H1 (cell line): Measurements from ENCODE around the gene TMEM220. TPM values are rescaled to one million over a fixed set of nuclear protein-coding genes. Genes with fewer than 3 reads are reported as not detected.

Experiments
- ASH2L ChIP-seq: fragments of 200-600, 300-600 bp; sonication (generic); IDR thresholded peaks from one replicate; pipeline ENCODE4 v1.7.1; 2017; ENCODE audit warnings: low read length
- BRCA1 ChIP-seq: IDR thresholded peaks from 2 replicates; pipeline ENCODE4 v1.6.1; 2012; ENCODE audit warnings: low read depth, low read length, improper control_type of control experiment
- CEBPB ChIP-seq: IDR thresholded peaks from 2 replicates; pipeline ENCODE4 v1.6.1; 2012; ENCODE audit warnings: low read depth, low read length
- GTF2F1 ChIP-seq: IDR thresholded peaks from 2 replicates; pipeline ENCODE4 v1.6.1; 2012; ENCODE audit warnings: low read depth, low read length, improper control_type of control experiment, borderline replicate concordance
- HDAC6 ChIP-seq: IDR thresholded peaks from one replicate; pipeline ENCODE4 v1.7.1; 2012; ENCODE audit warnings: low read depth, mild to moderate bottlenecking, inconsistent platforms, low read length, moderate library complexity
- MAFK ChIP-seq: IDR thresholded peaks from 2 replicates; pipeline ENCODE4 v1.6.1; 2012; ENCODE audit warnings: low read depth, mild to moderate bottlenecking, improper control_type of control experiment, low read length
- SIRT6 ChIP-seq: IDR thresholded peaks from one replicate; pipeline ENCODE4 v1.7.1; 2012; ENCODE audit warnings: low read length, inconsistent platforms
- SIX5 ChIP-seq: IDR thresholded peaks from 2 replicates; pipeline ENCODE4 v1.6.1; 2011; ENCODE audit warnings: mild to moderate bottlenecking, low read depth, low read length
- TAF1 ChIP-seq: IDR thresholded peaks from 2 replicates; pipeline ENCODE4 v1.6.1; 2011; ENCODE audit warnings: mild to moderate bottlenecking, low read depth, low read length
- TCF12 ChIP-seq: IDR thresholded peaks from 2 replicates; pipeline ENCODE4 v1.6.1; 2011; ENCODE audit warnings: low read depth, mild to moderate bottlenecking, low read length
- YY1 ChIP-seq: IDR thresholded peaks from 2 replicates; pipeline ENCODE4 v1.6.1; 2011; ENCODE audit warnings: low read depth, mild to moderate bottlenecking, low read length
- ZNF274 ChIP-seq: IDR thresholded peaks from 2 replicates; pipeline ENCODE4 v1.7.0; 2012; ENCODE audit warnings: low read length, borderline replicate concordance; ENCODE audit errors: extremely low read depth
- polyA plus RNA-seq, 7 experiments: library from polyadenylated mRNA; depleted of rRNA in 3 of 7; stranded (reverse) in 5 of 7; unstranded in 2 of 7; fragments of >200 nt in 5 of 7; fragments of 200-250 nt in 2 of 7; gene quantifications; 1 replicate in 5 of 7; 2 replicates in 1 of 7; 4 replicates in 1 of 7; pipeline versions ENCODE4 v1.2.1 to v1.2.3, GENCODE V29; 2011 to 2013; ENCODE audit warnings: missing spikeins in 2 of 7, mixed read lengths in 2 of 7
- total RNA-seq: library from RNA; stranded (reverse); fragmentation: NEBNext Ultra II Directional; extraction: Animal tissue kit (Norgen Biotek cat#: 25700); gene quantifications from 2 replicates; pipeline ENCODE4 v1.2.1, GENCODE V29; 2021
- TF ChIP-seq, protein P1 (sequence below): IDR thresholded peaks from 2 replicates; pipeline ENCODE4 v1.6.1; 2011; ENCODE audit warnings: low read depth, mild to moderate bottlenecking, low read length; ENCODE audit not compliant: insufficient read depth

The TMEM220 gene
- total and polyA plus RNA-seq, 2 of the 8 experiments (the other 6 are each of a cell fraction or from before 2014, with no cell fraction given) = 3.8 to 4.1 TPM

DNA sequence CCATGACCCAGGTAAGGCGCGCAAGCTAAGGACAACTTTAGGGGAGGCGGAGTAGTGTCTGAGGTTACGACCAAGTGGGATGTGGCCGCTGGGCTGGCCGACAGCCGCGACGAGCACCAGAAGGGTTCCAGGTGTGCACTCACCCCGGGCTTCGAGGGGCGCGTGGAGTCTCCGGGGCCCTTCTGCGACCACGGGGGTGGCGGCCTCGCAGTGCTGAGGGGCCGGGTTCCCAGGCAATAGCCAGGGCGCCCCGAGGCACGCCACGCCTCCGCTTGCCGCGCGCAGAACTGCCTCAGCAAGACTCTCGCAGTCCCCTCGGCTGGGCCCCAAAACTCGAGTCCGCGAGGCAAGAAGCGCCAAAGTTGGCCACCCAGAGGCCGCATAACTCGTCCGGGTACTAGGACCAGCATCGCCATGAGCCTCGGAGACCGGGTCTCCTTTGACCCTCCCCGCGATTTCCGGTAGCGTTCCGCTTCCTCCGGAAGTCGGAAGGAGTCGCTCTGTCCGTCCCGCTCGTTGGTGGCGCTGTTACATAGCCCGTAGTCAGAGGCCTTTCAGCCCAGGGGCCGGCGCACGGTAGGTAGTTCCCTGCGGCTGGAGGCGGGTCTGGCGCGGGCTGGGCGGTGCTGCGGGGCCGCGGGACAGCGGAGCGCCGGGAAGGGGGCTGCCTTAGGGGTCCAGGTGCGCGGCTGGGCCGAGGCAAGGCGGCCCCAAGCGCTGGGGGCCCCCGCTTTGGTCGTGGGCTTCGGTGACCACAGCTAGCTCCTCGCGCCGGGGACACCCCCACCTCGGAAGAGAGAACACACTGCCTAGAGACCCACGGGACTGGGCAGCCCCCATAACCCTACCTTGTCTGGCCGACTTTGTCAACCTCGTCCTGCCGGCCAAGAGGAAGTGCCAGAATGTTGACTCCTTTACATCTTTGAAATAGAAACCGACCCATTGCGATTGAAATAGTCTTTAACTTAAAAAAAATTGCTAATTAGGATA is 32.4 kb downstream of the TMEM220 start, which contains the start of the genes ADPRM and SCO1 (continued):
- TF ChIP-seq YY1 = peak; percentile 71
- TF ChIP-seq, protein P1, sequence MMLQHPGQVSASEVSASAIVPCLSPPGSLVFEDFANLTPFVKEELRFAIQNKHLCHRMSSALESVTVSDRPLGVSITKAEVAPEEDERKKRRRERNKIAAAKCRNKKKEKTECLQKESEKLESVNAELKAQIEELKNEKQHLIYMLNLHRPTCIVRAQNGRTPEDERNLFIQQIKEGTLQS = no peak
- peak; percentile 94 for TF ChIP-seq ASH2L
- TF ChIP-seq GTF2F1 = no peak; the same call in 1 of the 2 replicates
- no peak for TF ChIP-seq SIRT6
- TF ChIP-seq TAF1 = peak; percentile 94
- no peak for TF ChIP-seq CEBPB
- TF ChIP-seq TCF12 = no peak
- TF ChIP-seq SIX5 = no peak
- TF ChIP-seq HDAC6 = no peak
- no peak for TF ChIP-seq BRCA1
- no peak for TF ChIP-seq MAFK
- no peak for TF ChIP-seq ZNF274
